Endodermal cell (in vitro differentiated cells): ENCODE measurements around the gene TMEM44. TPM values are rescaled to one million over a fixed set of nuclear protein-coding genes. Genes with fewer than 3 reads are reported as not detected.

ENCODE experiments used
- DNase-seq: peaks from one replicate; pipeline ENCODE4 v3.0.0-alpha.2; 2017
- H3K27ac ChIP-seq: 2 replicates; pipeline ENCODE4 v1.5.1; 2013; ENCODE audit warnings: mild to moderate bottlenecking, low read depth, low read length, moderate library complexity
- H3K27me3 ChIP-seq: 2 replicates; pipeline ENCODE4 v1.6.1; 2013; ENCODE audit warnings: mild to moderate bottlenecking, low read length, moderate library complexity; ENCODE audit not compliant: insufficient read depth, control insufficient read depth, poor library complexity, severe bottlenecking
- H3K36me3 ChIP-seq: 2 replicates; pipeline ENCODE4 v1.7.0; 2013; ENCODE audit warnings: mild to moderate bottlenecking, low read length, moderate library complexity; ENCODE audit not compliant: control insufficient read depth, insufficient read depth
- H3K4me1 ChIP-seq: one replicate; pipeline ENCODE4 v1.7.0; 2013; ENCODE audit warnings: low read length; ENCODE audit not compliant: control insufficient read depth, insufficient read depth
- H3K4me3 ChIP-seq: 2 replicates; pipeline ENCODE4 v1.5.1; 2013; ENCODE audit warnings: mild to moderate bottlenecking, low read length, moderate library complexity
- H3K9ac ChIP-seq: 2 replicates; pipeline ENCODE4 v1.6.1; 2013; ENCODE audit warnings: mild to moderate bottlenecking, low read length, moderate library complexity; ENCODE audit not compliant: poor library complexity, severe bottlenecking; ENCODE audit errors: extremely low read depth
- H3K9me3 ChIP-seq: 2 replicates; pipeline ENCODE4 v1.6.1; 2013; ENCODE audit warnings: mild to moderate bottlenecking, low read length, moderate library complexity; ENCODE audit not compliant: control insufficient read depth
- H3K27ac Mint-ChIP-seq: 2 replicates; pipeline ENCODE4 v1.8.0; 2020; ENCODE audit warnings: mixed read lengths
- H3K27me3 Mint-ChIP-seq: 2 replicates; pipeline ENCODE4 v1.8.0; 2021; ENCODE audit warnings: mild to moderate bottlenecking, mixed read lengths; ENCODE audit not compliant: insufficient read depth
- H3K36me3 Mint-ChIP-seq: 2 replicates; pipeline ENCODE4 v1.8.0; 2020; ENCODE audit warnings: low read depth, mixed read lengths
- H3K4me1 Mint-ChIP-seq: 2 replicates; pipeline ENCODE4 v1.8.0; 2020; ENCODE audit warnings: mixed read lengths
- H3K4me3 Mint-ChIP-seq: 2 replicates; pipeline ENCODE4 v1.8.0; 2020; ENCODE audit warnings: mild to moderate bottlenecking, moderate library complexity, mixed read lengths
- H3K9me3 Mint-ChIP-seq: 2 replicates; pipeline ENCODE4 v1.8.0; 2020; ENCODE audit warnings: mild to moderate bottlenecking, mixed read lengths
- WGBS, 2 experiments: methylation state at CpG; one replicate each; pipeline versions ENCODE4 v1.1.5 to v1.1.7; 2013; ENCODE audit warnings: missing lambda C conversion rate in 2 of 2, mixed read lengths in 1 of 2; ENCODE audit not compliant: insufficient coverage in 1 of 2, insufficient read length in 1 of 2; 5-methylcytosine and 5-hydroxymethylcytosine counted together
- total RNA-seq, 2 donors: library from RNA; stranded (reverse); fragmentation: NEBNext Ultra II Directional in 1 of 2; extraction: Animal tissue kit (Norgen Biotek cat#: 25700) in 1 of 2; gene quantifications; 2 replicates in 1 of 2; 3 replicates in 1 of 2; pipeline ENCODE4 v1.2.1, GENCODE V29; 2021
- TF ChIP-seq, protein P1 (sequence below): fragments of 200-600 bp; sonication (generic); conservative IDR thresholded peaks from 2 replicates; pipeline ENCODE4 v1.5.0; 2021; ENCODE audit warnings: antibody characterized with exemption, mild to moderate bottlenecking

TMEM44 gene
- total RNA-seq, 2 donors from 2014 or later = 31.0 to 34.4 TPM

GRCh38 chr3:194602669-194603171, 30.5 kb downstream of the TMEM44 start:
- Mint-ChIP-seq H3K4me1 (no peaks in the 10 kb centered on the region), H3K9me3 (no peaks in the 10 kb centered on the region), H3K27ac (no peak overlapping the region), H3K27me3 (no peaks in the 10 kb centered on the region), H3K4me3 (no peak overlapping the region), H3K36me3 (peaks cover 35% of the 10 kb centered on the region)
- Histone ChIP-seq H3K9ac (no peak overlapping the region), H3K4me3 (no peak overlapping the region), H3K9me3 (no peaks in the 10 kb centered on the region), H3K36me3 (peaks cover 4% of the 10 kb centered on the region), H3K27ac (no peak overlapping the region), H3K4me1 (no peaks in the 10 kb centered on the region), H3K27me3 (no peaks in the 10 kb centered on the region)
- no peak for DNase-seq
- 89 to 95% methylated on average over 9 to 10 of the region's 10 CpGs for WGBS, 2 experiments
- TF ChIP-seq, protein P1, sequence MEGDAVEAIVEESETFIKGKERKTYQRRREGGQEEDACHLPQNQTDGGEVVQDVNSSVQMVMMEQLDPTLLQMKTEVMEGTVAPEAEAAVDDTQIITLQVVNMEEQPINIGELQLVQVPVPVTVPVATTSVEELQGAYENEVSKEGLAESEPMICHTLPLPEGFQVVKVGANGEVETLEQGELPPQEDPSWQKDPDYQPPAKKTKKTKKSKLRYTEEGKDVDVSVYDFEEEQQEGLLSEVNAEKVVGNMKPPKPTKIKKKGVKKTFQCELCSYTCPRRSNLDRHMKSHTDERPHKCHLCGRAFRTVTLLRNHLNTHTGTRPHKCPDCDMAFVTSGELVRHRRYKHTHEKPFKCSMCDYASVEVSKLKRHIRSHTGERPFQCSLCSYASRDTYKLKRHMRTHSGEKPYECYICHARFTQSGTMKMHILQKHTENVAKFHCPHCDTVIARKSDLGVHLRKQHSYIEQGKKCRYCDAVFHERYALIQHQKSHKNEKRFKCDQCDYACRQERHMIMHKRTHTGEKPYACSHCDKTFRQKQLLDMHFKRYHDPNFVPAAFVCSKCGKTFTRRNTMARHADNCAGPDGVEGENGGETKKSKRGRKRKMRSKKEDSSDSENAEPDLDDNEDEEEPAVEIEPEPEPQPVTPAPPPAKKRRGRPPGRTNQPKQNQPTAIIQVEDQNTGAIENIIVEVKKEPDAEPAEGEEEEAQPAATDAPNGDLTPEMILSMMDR = no peak

DNA sequence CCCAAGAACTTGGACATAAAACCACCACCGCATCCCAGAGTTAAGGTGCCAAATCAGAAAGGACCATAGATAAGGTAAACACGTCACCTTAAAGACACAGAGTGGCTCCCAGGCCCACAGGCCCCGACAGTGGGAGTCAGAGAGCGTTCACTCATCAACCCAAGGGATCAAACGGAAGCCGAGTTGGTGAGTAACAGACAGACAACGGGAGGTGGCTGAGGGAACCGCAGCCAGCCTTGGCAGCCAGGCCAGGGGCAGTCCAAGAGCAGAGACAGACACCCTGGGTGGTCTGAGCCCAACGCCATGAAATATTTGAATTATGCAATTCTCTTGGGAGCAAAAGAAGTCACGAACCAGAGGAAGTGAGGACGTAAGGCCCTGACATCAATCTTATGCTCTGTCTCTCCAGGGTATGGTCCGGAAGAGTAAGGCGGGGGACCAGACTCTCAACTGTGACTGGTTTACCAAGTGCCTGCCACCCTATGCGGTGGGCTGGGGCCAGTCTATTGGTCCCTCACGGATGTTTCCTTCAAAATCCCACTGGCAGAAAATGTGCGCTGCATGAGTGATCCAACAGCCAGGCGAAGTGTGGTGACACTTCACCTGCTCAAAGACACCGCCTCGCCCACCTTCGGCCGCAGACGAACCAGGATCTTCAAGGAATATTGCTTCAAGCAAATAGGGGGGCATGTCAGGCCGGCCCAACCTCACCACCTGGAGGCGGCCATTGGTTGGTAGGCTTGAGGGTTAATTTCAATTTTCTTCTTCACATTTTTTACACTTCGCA, 34.3 kb downstream of the TMEM44 start:
- TF ChIP-seq, protein P1 = no peak
- DNase-seq = no peak
- H3K9me3 Mint-ChIP-seq = no peaks in the 10 kb centered on the region
- Histone ChIP-seq H3K4me3 (no peak overlapping the region), H3K36me3 (peaks cover 4% of the 10 kb centered on the region), H3K9ac (no peak overlapping the region), H3K27ac (no peak overlapping the region), H3K4me1 (no peaks in the 10 kb centered on the region), H3K27me3 (no peaks in the 10 kb centered on the region), H3K9me3 (no peaks in the 10 kb centered on the region)
- no peak overlapping the region for H3K4me3 Mint-ChIP-seq
- no peaks in the 10 kb centered on the region for H3K4me1 Mint-ChIP-seq
- H3K27ac Mint-ChIP-seq = no peak overlapping the region
- no peaks in the 10 kb centered on the region for H3K27me3 Mint-ChIP-seq
- WGBS, 2 experiments = 88 to 91% methylated on average over 17 to 25 of the region's 25 CpGs
- H3K36me3 Mint-ChIP-seq = peaks cover 30% of the 10 kb centered on the region

GRCh38 chr3:194596906-194597305, 36.3 kb downstream of the TMEM44 start:
- H3K4me3 ChIP-seq = no peak overlapping the region
- no peaks in the 10 kb centered on the region for H3K27me3 ChIP-seq
- no peaks in the 10 kb centered on the region for H3K4me1 ChIP-seq
- H3K27ac ChIP-seq = no peak overlapping the region
- no peaks in the 10 kb centered on the region for H3K9me3 ChIP-seq
- 87 to 94% methylated on average over 3 to 5 of the region's 5 CpGs for WGBS, 2 experiments
- peaks cover 4% of the 10 kb centered on the region for H3K36me3 ChIP-seq
- no peaks in the 10 kb centered on the region for H3K27me3 Mint-ChIP-seq
- TF ChIP-seq, protein P1 = no peak
- no peak overlapping the region for H3K27ac Mint-ChIP-seq
- peaks cover 13% of the 10 kb centered on the region for H3K36me3 Mint-ChIP-seq
- no peak overlapping the region for H3K4me3 Mint-ChIP-seq
- DNase-seq = no peak
- no peaks in the 10 kb centered on the region for H3K9me3 Mint-ChIP-seq
- H3K4me1 Mint-ChIP-seq = no peaks in the 10 kb centered on the region
- H3K9ac ChIP-seq = no peak overlapping the region
